WTC11 (cell line): ENCODE data around the gene NXPE2. TPM values are rescaled to one million over a fixed set of nuclear protein-coding genes. Genes with fewer than 3 reads are reported as not detected.

Experiments used
- ATAC-seq: fragments of 200-7000 bp; cut with Tn5 transposase; 2 replicates; pipeline ENCODE4 v1.10.0; 2021; ENCODE audit warnings: mild to moderate bottlenecking, moderate library complexity
- CTCF ChIA-PET: fragments of 300-600 bp; sonication (Branson Sonifier 250); formaldehyde crosslinking; loops from one replicate; lab custom pipeline; 2021; ENCODE audit warnings: antibody characterized with exemption; lab: Charles Lee
- POLR2A ChIA-PET: fragments of 350-600 bp; sonication (Branson Sonifier 250); formaldehyde crosslinking; loops from one replicate; lab custom pipeline; 2021; ENCODE audit warnings: antibody characterized with exemption; lab: Charles Lee
- DNase-seq: peaks from one replicate; pipeline ENCODE4 v3.0.0; 2021; ENCODE audit warnings: low spot score
- H3K27ac Mint-ChIP-seq: 2 replicates; pipeline ENCODE4 v1.8.0; 2021; ENCODE audit warnings: mixed read lengths
- H3K27me3 Mint-ChIP-seq: 2 replicates; pipeline ENCODE4 v1.8.0; 2021; ENCODE audit warnings: low read depth, mild to moderate bottlenecking, moderate library complexity, mixed read lengths
- H3K36me3 Mint-ChIP-seq: 2 replicates; pipeline ENCODE4 v1.8.0; 2021; ENCODE audit warnings: mixed read lengths
- H3K4me1 Mint-ChIP-seq: 2 replicates; pipeline ENCODE4 v1.8.0; 2022; ENCODE audit warnings: mixed read lengths
- H3K4me3 Mint-ChIP-seq: 2 replicates; pipeline ENCODE4 v1.8.0; 2021; ENCODE audit warnings: mild to moderate bottlenecking, moderate library complexity, mixed read lengths
- H3K9me3 Mint-ChIP-seq: 2 replicates; pipeline ENCODE4 v1.8.0; 2021; ENCODE audit warnings: mixed read lengths
- AFF4 ChIP-seq: sonication (generic); formaldehyde crosslinking; IDR thresholded peaks from 2 replicates; pipeline ENCODE4 v1.8.1; 2023; ENCODE audit warnings: mild to moderate bottlenecking, missing genetic modification reagents, borderline replicate concordance
- AR ChIP-seq: fragments of 250-450 bp; sonication (Bioruptor Pico); IDR thresholded peaks from 2 replicates; pipeline ENCODE4 v1.9.0; 2021; ENCODE audit warnings: mild to moderate bottlenecking
- ARID4B ChIP-seq: sonication (generic); formaldehyde crosslinking; IDR thresholded peaks from 2 replicates; pipeline ENCODE4 v1.8.0; 2023; ENCODE audit warnings: missing genetic modification reagents, mild to moderate bottlenecking, borderline replicate concordance
- CTCF ChIP-seq: fragments of 200-600 bp; IDR thresholded peaks from 2 replicates; pipeline ENCODE4 v1.8.0; 2022; ENCODE audit warnings: antibody characterized with exemption
- EMX1 ChIP-seq: fragments of 250-450 bp; sonication (Bioruptor Pico); IDR thresholded peaks from 2 replicates; pipeline ENCODE4 v1.8.0; 2021; ENCODE audit warnings: mild to moderate bottlenecking
- ETV6 ChIP-seq: sonication (generic); formaldehyde crosslinking; IDR thresholded peaks from 2 replicates; pipeline ENCODE4 v1.8.1; 2022; ENCODE audit warnings: mild to moderate bottlenecking, missing genetic modification reagents
- GABPB1 ChIP-seq: sonication (generic); formaldehyde crosslinking; IDR thresholded peaks from 2 replicates; pipeline ENCODE4 v1.8.1; 2023; ENCODE audit warnings: mild to moderate bottlenecking, missing genetic modification reagents
- HMGA2 ChIP-seq: fragments of 250-450 bp; sonication (Bioruptor Pico); IDR thresholded peaks from 2 replicates; pipeline ENCODE4 v1.4.0; 2021; ENCODE audit warnings: mild to moderate bottlenecking, moderate library complexity
- JUN ChIP-seq: sonication (generic); formaldehyde crosslinking; IDR thresholded peaks from 2 replicates; pipeline ENCODE4 v1.8.0; 2023; ENCODE audit warnings: mild to moderate bottlenecking, missing genetic modification reagents
- MXD4 ChIP-seq: fragments of 250-450 bp; sonication (Bioruptor Pico); IDR thresholded peaks from 2 replicates; pipeline ENCODE4 v1.8.0; 2021; ENCODE audit warnings: mild to moderate bottlenecking, moderate library complexity, borderline replicate concordance
- NFE2L1 ChIP-seq: sonication (generic); formaldehyde crosslinking; IDR thresholded peaks from 2 replicates; pipeline ENCODE4 v1.8.1; 2023; ENCODE audit warnings: missing genetic modification reagents
- NFYB ChIP-seq: sonication (generic); formaldehyde crosslinking; conservative IDR thresholded peaks from 2 replicates; pipeline ENCODE4 v1.8.0; 2022; ENCODE audit warnings: low read depth, missing genetic modification reagents
- SMAD3 ChIP-seq: sonication (generic); formaldehyde crosslinking; IDR thresholded peaks from 2 replicates; pipeline ENCODE4 v1.8.0; 2022; ENCODE audit warnings: missing genetic modification reagents, mild to moderate bottlenecking, borderline replicate concordance
- SMAD4 ChIP-seq: sonication (generic); formaldehyde crosslinking; IDR thresholded peaks from 2 replicates; pipeline ENCODE4 v1.8.0; 2022; ENCODE audit warnings: mild to moderate bottlenecking, missing genetic modification reagents
- SP1 ChIP-seq: sonication (generic); formaldehyde crosslinking; conservative IDR thresholded peaks from 2 replicates; pipeline ENCODE4 v1.8.1; 2022; ENCODE audit warnings: missing genetic modification reagents
- ZNF263 ChIP-seq: sonication (generic); formaldehyde crosslinking; IDR thresholded peaks from 2 replicates; pipeline ENCODE4 v1.8.1; 2022; ENCODE audit warnings: low read depth, mild to moderate bottlenecking, moderate library complexity, missing genetic modification reagents
- total RNA-seq: library from RNA; stranded (reverse); gene quantifications from 3 replicates; pipeline ENCODE4 v1.2.3, GENCODE V29; 2021

Gene NXPE2
- total RNA-seq, 1 experiment from 2014 or later, result not detected

GRCh38 chr11:114738954-114739353, 60.6 kb downstream of the NXPE2 start:
- TF ChIP-seq SMAD4 (CRISPR knock-in tag) (no peak), SP1 (CRISPR knock-in tag) (no peak), ARID4B (CRISPR knock-in tag) (no peak), AFF4 (no peak), CTCF (peak; percentile 25; the same call in 1 of the 2 replicates), JUN (CRISPR knock-in tag) (no peak)
- Mint-ChIP-seq H3K27ac (no peak overlapping the region), H3K9me3 (peaks cover 29% of the 10 kb centered on the region), H3K36me3 (no peaks in the 10 kb centered on the region; the same call in 1 of the 2 replicates), H3K27me3 (no peaks in the 10 kb centered on the region), H3K4me1 (peaks cover 10% of the 10 kb centered on the region), H3K4me3 (no peak overlapping the region)
- ChIA-PET CTCF (interaction anchor here (0.6 to 1.6 kb wide), 28 partner anchors 13 to 624 kb away, joined by 3 to 10 read pairs (median 4); no protein-coding TSS in a partner anchor), POLR2A (no interaction called here)
- peak; percentile 41; the same call in 1 of the 2 replicates for ATAC-seq
- DNase-seq, result peak; percentile 62

GRCh38 chr11:114745150-114745671, 66.9 kb downstream of the NXPE2 start:
- CTCF ChIA-PET, result interaction anchor here (1.1 kb wide), 1 partner anchor 30 kb away, joined by 3 read pairs; no protein-coding TSS in a partner anchor
- Mint-ChIP-seq H3K4me1 (peaks cover 6% of the 10 kb centered on the region), H3K4me3 (no peak overlapping the region), H3K36me3 (no peaks in the 10 kb centered on the region), H3K27ac (no peak overlapping the region), H3K27me3 (no peaks in the 10 kb centered on the region; the same call in 1 of the 2 replicates), H3K9me3 (peaks cover 9% of the 10 kb centered on the region)
- POLR2A ChIA-PET, result no interaction called here
- DNase-seq (no peak), ATAC-seq (no peak)
- TF ChIP-seq HMGA2 (CRISPR knock-in tag) (no peak), EMX1 (CRISPR knock-in tag) (no peak), AR (CRISPR knock-in tag) (no peak), ETV6 (CRISPR knock-in tag) (no peak), SMAD3 (CRISPR knock-in tag) (no peak), MXD4 (CRISPR knock-in tag) (no peak), NFE2L1 (CRISPR knock-in tag) (no peak), ZNF263 (CRISPR knock-in tag) (no peak), AFF4 (no peak), NFYB (no peak), GABPB1 (CRISPR knock-in tag) (no peak)
